ENCODE data around the gene SPSB4. TPM values are rescaled to one million over a fixed set of nuclear protein-coding genes. Genes with fewer than 3 reads are reported as not detected.
"Not testable (repeated sequence)": the region's sequence is repeated elsewhere in the genome, so short reads cannot be mapped to it uniquely, and the experiment has no call there.

Gene SPSB4
- total RNA-seq, 1 donor = not detected

DNA sequence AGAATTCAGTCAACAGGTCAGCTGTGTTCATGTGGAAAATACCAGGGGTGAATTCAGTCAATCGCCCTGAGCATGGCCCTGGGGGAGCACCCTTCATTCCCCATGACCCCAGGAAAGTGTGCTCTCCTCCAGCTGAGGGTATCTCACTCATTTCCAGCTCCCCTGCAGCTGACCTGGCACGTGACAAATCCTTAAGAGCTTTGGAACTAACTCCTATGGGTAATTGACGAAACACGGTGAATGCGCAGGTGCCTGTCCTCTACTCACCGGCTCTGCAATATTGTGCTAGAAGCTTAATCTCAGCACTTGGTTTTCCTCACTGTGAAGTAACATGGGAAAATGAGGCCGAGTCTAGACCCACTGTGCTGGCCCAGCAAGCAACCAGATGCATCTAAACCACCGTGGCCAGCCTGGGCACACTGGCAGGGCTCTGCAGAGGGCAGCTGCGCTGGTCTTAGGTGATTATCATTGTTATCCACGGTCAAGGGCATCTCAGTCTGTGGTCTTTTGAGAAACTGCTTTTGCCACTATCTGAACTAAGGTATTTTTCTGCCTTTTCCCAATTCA, 63.1 kb downstream of the SPSB4 start:
- H3K9me3 ChIP-seq (ENCODE audit: low read depth, low read length) = no peaks in the 10 kb centered on the region
- no peaks in the 10 kb centered on the region for H3K4me1 ChIP-seq (ENCODE audit: insufficient read depth, low read length)

DNA sequence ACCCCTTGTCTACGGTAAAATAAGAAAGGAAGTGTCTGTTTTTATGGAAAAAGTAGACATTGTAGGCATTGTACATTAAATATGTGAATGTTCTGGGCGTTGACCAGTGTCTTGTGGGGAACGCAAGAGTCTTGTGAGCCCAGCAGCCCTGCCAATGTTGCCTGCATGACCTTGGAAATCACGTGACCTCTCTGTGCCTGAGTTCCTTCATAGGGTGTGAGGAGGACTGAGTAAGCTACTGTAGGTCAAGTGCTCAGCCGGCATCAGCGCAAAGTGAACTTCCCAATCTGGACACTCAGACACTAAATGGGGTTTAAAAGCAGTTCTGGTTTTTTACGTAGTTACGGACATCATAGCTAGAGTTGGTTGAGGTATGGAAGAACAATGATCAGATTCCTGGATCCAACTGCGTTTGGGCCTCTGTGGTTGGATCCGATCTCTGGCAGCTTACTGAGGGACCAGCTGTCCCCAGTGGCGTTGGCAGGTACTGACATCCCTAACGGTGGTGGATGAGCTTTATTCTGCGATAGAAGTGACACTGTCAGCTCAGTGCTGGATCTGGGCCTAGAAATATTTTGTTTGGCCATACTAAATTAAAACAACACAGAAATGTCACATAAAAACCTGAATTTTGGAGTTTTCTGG, 63.8 kb downstream of the SPSB4 start:
- Histone ChIP-seq H2AFZ (ENCODE audit: low read length) (no peak overlapping the region), H3K36me3 (ENCODE audit: insufficient read depth, low read length) (no peaks in the 10 kb centered on the region), H3K79me2 (ENCODE audit: insufficient read depth, low read length) (no peaks in the 10 kb centered on the region), H3K27me3 (ENCODE audit: insufficient read depth, low read length) (no peaks in the 10 kb centered on the region), H3K9me3 (ENCODE audit: low read depth, low read length) (no peaks in the 10 kb centered on the region), H3K4me2 (ENCODE audit: insufficient read depth, low read length) (no peak overlapping the region), H3K27ac (ENCODE audit: low read depth, low read length) (no peak overlapping the region), H4K20me1 (ENCODE audit: insufficient read depth, low read length) (no peaks in the 10 kb centered on the region), H3K4me1 (ENCODE audit: insufficient read depth, low read length) (no peaks in the 10 kb centered on the region), H3K4me3 (ENCODE audit: insufficient read depth, low read length) (no peak overlapping the region)
- TF ChIP-seq, protein P1, sequence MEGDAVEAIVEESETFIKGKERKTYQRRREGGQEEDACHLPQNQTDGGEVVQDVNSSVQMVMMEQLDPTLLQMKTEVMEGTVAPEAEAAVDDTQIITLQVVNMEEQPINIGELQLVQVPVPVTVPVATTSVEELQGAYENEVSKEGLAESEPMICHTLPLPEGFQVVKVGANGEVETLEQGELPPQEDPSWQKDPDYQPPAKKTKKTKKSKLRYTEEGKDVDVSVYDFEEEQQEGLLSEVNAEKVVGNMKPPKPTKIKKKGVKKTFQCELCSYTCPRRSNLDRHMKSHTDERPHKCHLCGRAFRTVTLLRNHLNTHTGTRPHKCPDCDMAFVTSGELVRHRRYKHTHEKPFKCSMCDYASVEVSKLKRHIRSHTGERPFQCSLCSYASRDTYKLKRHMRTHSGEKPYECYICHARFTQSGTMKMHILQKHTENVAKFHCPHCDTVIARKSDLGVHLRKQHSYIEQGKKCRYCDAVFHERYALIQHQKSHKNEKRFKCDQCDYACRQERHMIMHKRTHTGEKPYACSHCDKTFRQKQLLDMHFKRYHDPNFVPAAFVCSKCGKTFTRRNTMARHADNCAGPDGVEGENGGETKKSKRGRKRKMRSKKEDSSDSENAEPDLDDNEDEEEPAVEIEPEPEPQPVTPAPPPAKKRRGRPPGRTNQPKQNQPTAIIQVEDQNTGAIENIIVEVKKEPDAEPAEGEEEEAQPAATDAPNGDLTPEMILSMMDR (IDR thresholded peaks at IDR 0.05; ENCODE audit: extremely low read depth, low read depth, low read length) = peak; percentile 20
- no peak for DNase-seq (ENCODE audit: insufficient read length, low spot score, missing footprints)

More for the DNA sequence above, 63.1 kb downstream of the SPSB4 start:
- H3K79me2 ChIP-seq (ENCODE audit: insufficient read depth, low read length) = no peaks in the 10 kb centered on the region
- H3K4me2 ChIP-seq (ENCODE audit: insufficient read depth, low read length) = no peak overlapping the region
- no peaks in the 10 kb centered on the region for H3K27me3 ChIP-seq (ENCODE audit: insufficient read depth, low read length)
- H2AFZ ChIP-seq (ENCODE audit: low read length) = no peak overlapping the region
- H3K36me3 ChIP-seq (ENCODE audit: insufficient read depth, low read length) = no peaks in the 10 kb centered on the region
- TF ChIP-seq, protein P1 (IDR thresholded peaks at IDR 0.05; ENCODE audit: extremely low read depth, low read depth, low read length) = no peak
- DNase-seq (ENCODE audit: insufficient read length, low spot score, missing footprints) = no peak
- H3K4me3 ChIP-seq (ENCODE audit: insufficient read depth, low read length) = no peak overlapping the region
- H3K27ac ChIP-seq (ENCODE audit: low read depth, low read length) = no peak overlapping the region
- H4K20me1 ChIP-seq (ENCODE audit: insufficient read depth, low read length) = no peaks in the 10 kb centered on the region

DNA sequence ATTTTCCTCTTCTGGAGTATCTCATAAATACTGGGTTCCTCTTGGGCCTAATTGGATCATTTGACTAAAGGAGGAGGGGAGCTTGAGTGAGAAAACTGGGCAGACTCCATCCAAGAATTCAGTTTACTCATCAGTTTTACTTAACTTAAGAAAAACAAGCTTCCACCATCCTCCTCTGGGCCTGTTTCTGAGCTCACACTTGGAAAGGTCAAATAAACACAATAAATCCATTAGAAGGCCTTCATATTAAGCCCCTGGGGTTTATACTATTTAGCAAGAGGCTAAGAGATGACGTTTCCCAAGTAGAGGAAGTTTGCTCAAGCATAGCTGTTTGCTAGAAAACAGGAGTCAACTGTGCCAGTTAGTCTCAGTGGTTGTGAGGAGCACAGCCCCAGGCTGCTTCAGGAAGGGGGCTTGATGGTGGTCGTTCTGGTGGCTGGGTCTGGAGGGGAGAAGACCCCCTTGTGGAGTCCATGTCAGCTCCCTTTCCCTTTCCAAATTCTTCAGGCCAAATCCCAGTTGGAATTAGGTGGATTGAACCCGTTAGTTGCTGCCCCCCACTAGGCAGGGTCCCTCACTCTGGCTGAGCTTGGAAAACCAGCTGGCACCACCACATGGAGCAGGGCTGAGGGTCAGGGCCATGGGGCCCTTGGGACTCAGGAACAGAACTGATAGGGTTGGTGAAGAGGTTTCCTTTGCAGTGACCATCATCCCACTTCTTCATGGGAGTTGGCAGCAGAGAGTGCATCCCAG, 64.8 kb downstream of the SPSB4 start:
- Histone ChIP-seq H3K9me3 (ENCODE audit: low read depth, low read length) (no peaks in the 10 kb centered on the region), H3K27me3 (ENCODE audit: insufficient read depth, low read length) (no peaks in the 10 kb centered on the region), H3K4me1 (ENCODE audit: insufficient read depth, low read length) (no peaks in the 10 kb centered on the region), H3K27ac (ENCODE audit: low read depth, low read length) (no peak overlapping the region), H3K79me2 (ENCODE audit: insufficient read depth, low read length) (no peaks in the 10 kb centered on the region), H3K4me2 (ENCODE audit: insufficient read depth, low read length) (no peak overlapping the region), H3K4me3 (ENCODE audit: insufficient read depth, low read length) (no peak overlapping the region), H2AFZ (ENCODE audit: low read length) (no peak overlapping the region), H3K36me3 (ENCODE audit: insufficient read depth, low read length) (no peaks in the 10 kb centered on the region), H4K20me1 (ENCODE audit: insufficient read depth, low read length) (no peaks in the 10 kb centered on the region)
- TF ChIP-seq, protein P1 (IDR thresholded peaks at IDR 0.05; ENCODE audit: extremely low read depth, low read depth, low read length) = no peak
- no peak for DNase-seq (ENCODE audit: insufficient read length, low spot score, missing footprints)

- H2AFZ ChIP-seq (ENCODE audit: low read length) = no peak overlapping the region
- no peak overlapping the region for H3K27ac ChIP-seq (ENCODE audit: low read depth, low read length)
- H3K4me3 ChIP-seq (ENCODE audit: insufficient read depth, low read length) = no peak overlapping the region
- H3K27me3 ChIP-seq (ENCODE audit: insufficient read depth, low read length) = no peaks in the 10 kb centered on the region
- no peaks in the 10 kb centered on the region for H3K9me3 ChIP-seq (ENCODE audit: low read depth, low read length)
- H4K20me1 ChIP-seq (ENCODE audit: insufficient read depth, low read length) = no peaks in the 10 kb centered on the region
- H3K36me3 ChIP-seq (ENCODE audit: insufficient read depth, low read length) = no peaks in the 10 kb centered on the region
- no peak overlapping the region for H3K4me2 ChIP-seq (ENCODE audit: insufficient read depth, low read length)
- TF ChIP-seq, protein P1 (IDR thresholded peaks at IDR 0.05; ENCODE audit: extremely low read depth, low read depth, low read length) = no peak
- no peaks in the 10 kb centered on the region for H3K4me1 ChIP-seq (ENCODE audit: insufficient read depth, low read length)
- no peaks in the 10 kb centered on the region for H3K79me2 ChIP-seq (ENCODE audit: insufficient read depth, low read length)
- no peak for DNase-seq (ENCODE audit: insufficient read length, low spot score, missing footprints)
Measured at GRCh38 chr3:141116721-141117120, 65.6 kb downstream of the SPSB4 start.

- DNase-seq (ENCODE audit: insufficient read length, low spot score, missing footprints); H2AFZ ChIP-seq (ENCODE audit: low read length); H3K36me3 ChIP-seq (ENCODE audit: insufficient read depth, low read length); H3K27ac ChIP-seq (ENCODE audit: low read depth, low read length); H3K79me2 ChIP-seq (ENCODE audit: insufficient read depth, low read length); H4K20me1 ChIP-seq (ENCODE audit: insufficient read depth, low read length); H3K9me3 ChIP-seq (ENCODE audit: low read depth, low read length); H3K4me2 ChIP-seq (ENCODE audit: insufficient read depth, low read length); H3K27me3 ChIP-seq (ENCODE audit: insufficient read depth, low read length); H3K4me1 ChIP-seq (ENCODE audit: insufficient read depth, low read length); H3K4me3 ChIP-seq (ENCODE audit: insufficient read depth, low read length): not testable (repeated sequence)
Measured at GRCh38 chr3:141117982-141118381, 66.8 kb downstream of the SPSB4 start.

Data from osteoblast (primary cell).